Left renal cortex interstitium (tissue), 4 donors: ENCODE data around the gene GRSF1. TPM values are rescaled to one million over a fixed set of nuclear protein-coding genes. Genes with fewer than 3 reads are reported as not detected.
A peak's percentile ranks its signal among the peaks of the same experiment; 100 is the strongest.
"Not testable (repeated sequence)": the region's sequence is repeated elsewhere in the genome, so short reads cannot be mapped to it uniquely, and the experiment has no call there.

ENCODE experiments used
- DNase-seq, 4 donors: peaks; one replicate each; pipeline ENCODE4 v3.0.0-alpha.2; 2013; ENCODE audit warnings: low read depth in 4 of 4, low spot score in 2 of 4, missing footprints in 1 of 4
- polyA plus RNA-seq, 4 donors: library from polyadenylated mRNA; unstranded; fragments of 120-200 nt; gene quantifications; one replicate each; pipeline ENCODE4 v1.2.1, GENCODE V29; 2013; ENCODE audit not compliant: insufficient read length in 4 of 4

GRSF1 gene
- polyA plus RNA-seq, result 100 to 1,000 TPM; 108 to 139 (median 126) TPM

GRCh38 chr4:70839589-70840093 is at the start of gene GRSF1:
GRSF1 (minus strand) TSS chr4:70839890; CDS start chr4:70839827, 63 bp downstream.
- peak; percentile 62 to 83 (median 76) for DNase-seq

GRCh38 chr4:70885174-70885573 is 45.5 kb upstream of the GRSF1 start:
- no peak for DNase-seq

DNA sequence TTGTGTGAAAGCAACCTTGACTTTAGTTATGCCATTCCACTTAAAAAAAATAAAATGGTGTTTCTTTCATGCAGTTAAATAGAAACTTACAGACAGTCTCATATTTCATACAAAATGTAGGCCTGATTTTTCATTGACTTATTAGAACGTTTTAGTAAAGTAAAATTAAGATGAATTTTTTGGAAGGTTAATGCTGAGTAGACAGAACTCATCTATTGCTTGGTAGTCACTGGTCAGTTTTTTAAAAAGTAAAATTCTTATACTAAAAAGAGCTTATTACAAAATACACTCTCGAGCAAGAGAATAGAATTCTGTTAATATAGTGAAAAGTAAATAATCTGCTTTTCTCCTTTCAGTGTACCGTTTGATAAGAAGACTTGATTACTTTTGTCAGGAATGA is 41.0 kb upstream of the GRSF1 start:
- no peak for DNase-seq

DNA sequence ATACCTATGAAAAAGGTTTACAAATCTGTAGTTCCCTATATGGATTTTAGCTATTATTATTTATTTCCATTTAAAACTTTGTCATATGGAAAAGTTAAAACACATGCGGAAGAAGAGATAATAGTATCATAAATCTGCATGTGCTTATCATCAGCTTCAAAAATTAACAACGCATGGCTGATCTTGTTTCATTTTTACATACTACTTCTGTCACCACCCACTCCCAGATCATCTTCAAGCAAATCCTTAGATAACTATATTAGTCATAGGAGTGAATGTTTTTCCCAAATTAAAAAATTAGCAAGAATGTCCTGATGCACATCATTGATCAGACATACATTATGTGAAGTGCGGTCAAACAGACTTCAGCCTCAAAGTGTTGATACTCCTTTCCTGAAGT is 37.9 kb upstream of the GRSF1 start:
- no peak for DNase-seq

GRCh38 chr4:70874268-70875156 is 34.8 kb upstream of the GRSF1 start:
- DNase-seq, result no peak

DNA sequence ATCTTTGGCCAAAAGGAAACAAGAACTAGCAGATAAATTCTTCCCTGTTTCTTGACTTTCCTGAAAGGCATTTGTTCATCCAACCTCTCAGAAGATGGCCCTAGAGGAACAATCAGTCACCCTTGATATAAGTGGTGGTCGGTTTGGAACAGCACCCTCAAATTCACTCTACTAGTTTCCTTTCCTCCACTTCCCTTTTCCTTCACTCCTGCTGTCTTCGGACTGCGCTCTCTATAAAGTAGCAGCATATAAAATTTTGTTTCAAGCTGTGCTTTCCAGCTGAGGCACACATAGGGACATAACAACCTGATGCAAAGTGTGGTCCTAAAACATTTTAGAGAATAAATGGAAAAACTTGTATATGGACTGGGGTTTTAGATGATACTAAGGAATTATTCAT is 33.5 kb upstream of the GRSF1 start:
- DNase-seq, result no peak

- no peak for DNase-seq
These were observed 29.1 kb upstream of the GRSF1 start for GRCh38 chr4:70868778-70869177.

GRCh38 chr4:70863099-70863790 is 23.6 kb upstream of the GRSF1 start:
- DNase-seq, result no peak

DNA sequence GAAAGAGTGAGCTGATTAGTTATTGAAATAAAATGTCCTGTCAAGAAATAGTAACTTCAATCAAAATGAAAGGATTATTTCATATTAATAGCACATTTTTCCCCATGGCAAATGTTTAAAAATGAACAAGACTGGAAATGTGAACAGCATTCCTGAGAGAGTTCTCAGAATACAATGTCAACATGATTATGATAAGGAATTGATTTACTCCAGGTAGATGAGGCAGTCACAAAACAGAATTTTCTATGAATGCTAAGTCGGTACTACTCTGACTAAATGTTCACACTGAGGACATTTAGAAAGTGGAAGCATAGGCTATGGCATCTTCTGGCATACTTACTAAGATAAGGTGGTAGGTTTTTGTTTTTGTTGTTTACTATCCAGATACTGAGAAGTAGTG is 19.4 kb upstream of the GRSF1 start:
- no peak for DNase-seq

- DNase-seq, result no peak
These were observed 18.8 kb upstream of the GRSF1 start for GRCh38 chr4:70858454-70858853.

DNA sequence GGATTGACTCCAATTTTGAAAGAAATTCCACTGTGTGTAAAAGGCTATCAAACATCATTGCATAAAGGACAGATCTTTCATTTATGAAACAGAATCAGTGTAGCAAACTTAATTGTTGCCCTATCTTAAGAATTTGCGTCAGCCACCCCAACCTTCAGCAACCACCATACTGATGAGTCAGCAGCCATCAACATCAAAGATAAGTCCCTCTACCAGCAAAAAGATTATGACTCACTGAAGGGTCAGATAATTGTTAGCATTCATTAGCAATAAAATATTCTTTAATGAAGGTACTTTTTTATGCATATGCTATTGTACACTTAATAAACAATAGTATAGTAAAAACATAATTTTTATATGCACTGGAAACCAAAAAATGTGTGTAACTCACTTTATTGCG is 15.8 kb upstream of the GRSF1 start:
- no peak for DNase-seq

- no peak for DNase-seq
These were observed 9.6 kb upstream of the GRSF1 start for GRCh38 chr4:70849291-70849690.

- DNase-seq, result no peak
These were observed 4.5 kb upstream of the GRSF1 start for GRCh38 chr4:70844180-70844579.

DNA sequence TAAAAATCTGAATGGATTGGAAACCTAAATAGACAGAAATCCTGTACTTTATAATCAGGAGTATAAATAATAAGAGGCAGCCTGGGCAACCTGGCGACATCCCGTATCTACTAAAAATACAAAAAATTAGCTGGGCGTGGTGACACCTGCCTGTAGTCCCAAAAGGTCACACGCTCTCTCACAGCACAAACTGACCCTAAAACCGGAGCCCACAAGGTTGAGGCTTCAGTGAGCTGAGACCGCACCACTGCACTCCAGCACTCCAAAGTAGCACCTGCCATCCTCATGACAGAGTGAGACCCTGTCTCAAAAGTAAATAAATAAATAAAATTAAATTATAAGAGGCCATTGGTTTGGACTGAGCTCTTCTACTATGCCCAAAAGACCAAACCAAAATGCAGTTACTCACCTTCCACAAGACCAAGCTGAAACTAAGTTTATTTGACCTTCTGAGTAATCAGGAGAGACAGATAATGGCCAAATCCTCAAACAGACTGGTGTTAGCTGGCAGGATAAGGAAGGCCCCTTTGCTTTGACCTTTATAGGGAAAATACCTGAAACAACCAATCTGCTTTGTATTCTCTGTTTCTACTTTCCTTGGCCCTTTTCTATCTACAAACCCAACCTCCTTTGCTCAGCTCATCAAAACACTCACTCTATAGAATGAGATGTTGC is 3.2 kb upstream of the GRSF1 start:
- DNase-seq, result no peak

DNA sequence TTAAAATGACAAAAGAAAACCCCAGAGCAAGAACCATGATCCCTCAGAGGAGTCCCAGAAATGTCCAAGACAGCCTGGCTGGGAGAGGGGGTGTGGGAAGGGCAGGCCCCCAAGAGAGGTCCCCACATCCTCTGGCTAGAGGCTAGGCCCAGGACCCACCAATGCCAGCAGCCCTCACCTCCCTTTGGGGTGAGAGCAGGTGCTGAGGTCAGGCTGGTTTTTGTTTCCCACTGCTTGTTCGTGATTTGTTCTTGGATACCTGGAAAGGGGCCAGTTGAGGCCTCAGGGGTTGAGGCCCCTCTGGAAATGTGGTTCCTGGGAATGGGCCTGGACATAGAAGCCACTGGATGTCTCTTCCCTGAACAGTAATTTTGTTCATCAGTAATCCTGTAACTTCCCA is 2.3 kb upstream of the GRSF1 start:
- DNase-seq, result no peak

- no peak for DNase-seq
These were observed 1.5 kb upstream of the GRSF1 start for GRCh38 chr4:70841211-70841610.

DNA sequence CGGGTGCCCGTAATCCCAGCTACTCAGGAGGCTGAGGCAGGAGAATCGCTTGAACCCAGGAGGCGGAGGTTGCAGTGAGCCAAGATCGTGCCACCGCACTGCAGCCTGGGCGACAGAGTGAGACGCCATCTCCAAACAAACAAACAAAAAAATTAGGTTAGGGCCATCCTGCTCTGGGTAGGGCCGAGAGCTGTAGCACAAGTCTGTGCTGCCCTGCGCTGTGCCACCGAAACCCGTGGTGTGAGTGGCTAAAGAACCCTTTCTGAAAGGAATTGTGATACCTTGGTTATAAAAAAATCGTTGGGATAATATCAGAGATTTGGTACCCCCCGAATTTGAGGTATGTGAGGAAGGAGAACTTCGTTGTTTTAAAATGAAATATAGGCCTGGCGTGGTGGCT is 941 bp upstream of the GRSF1 start:
- DNase-seq, result not testable (repeated sequence)

DNA sequence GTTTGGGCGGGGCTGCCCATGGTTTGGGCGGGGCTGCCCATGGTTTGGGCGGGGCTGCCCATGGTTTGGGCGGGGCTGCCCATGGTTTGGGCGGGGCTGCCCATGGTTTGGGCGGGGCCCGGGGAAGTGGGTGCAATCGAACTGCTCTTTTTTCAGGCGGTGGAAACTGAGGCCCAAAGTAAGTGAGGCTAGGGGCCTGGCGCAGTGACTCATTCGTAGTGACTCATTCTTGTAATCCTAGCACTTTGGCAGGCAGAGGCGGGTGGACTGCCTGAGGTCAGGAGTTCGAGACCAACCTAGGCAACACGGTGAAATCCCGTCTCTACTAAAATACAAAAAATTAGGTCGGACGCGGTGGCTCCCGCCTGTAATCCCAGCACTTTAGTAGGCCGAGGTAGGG is 447 bp upstream of the GRSF1 start:
- not testable (repeated sequence) for DNase-seq

DNA sequence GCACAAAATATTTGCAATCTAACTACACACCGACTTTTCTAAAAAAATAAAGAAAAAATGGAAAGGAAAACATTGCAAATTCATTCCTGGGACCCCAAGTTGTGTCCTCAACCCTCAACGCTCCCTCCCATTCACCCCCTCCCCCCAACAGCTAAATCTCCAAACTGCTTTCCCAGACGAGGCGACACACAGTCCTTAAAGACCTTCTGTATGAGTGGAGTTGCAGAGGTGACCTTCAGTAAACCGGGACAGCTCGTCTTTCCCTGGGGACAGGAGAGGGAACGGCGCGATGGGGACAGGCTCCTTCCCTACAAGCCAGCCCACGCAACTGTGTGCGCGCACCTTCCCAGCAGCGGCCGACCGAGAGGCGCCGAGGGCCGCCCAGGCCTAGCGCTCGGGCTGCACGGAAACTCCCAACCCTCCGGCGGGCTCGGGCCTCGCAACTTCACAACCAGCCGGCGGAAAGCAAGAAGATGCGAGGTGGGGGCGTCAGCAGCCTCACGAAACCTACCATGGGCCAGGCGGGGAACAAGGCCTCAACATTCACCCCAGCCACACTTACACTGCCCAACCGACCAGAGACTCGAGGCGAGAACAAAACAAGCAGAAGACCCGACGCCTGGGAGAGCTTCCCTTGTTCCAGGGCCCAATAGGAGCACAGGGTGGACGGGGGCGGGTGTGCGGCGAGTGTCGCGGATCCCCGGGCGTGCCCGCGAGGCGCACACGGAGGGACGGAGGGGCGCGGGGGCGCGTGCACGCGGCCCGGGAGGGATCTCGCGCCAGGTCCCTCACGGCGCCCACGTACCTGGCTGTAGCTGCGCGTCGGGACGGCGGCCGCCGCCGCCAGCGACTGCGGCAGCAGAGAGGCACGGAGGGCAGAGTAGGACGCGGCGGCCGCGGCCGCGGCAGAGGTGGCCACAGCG is 763 bp downstream of the GRSF1 start:
- peak; percentile 57 to 73 (median 62) for DNase-seq

- no peak for DNase-seq
These were observed 1.5 kb downstream of the GRSF1 start for GRCh38 chr4:70838204-70838603.
